Hepatocyte (in vitro differentiated cells): Measurements from ENCODE around the gene TBC1D2. TPM values are rescaled to one million over a fixed set of nuclear protein-coding genes. Genes with fewer than 3 reads are reported as not detected.

ENCODE experiments used
- DNase-seq: peaks from one replicate; pipeline ENCODE4 v3.0.0-alpha.2; 2016; ENCODE audit warnings: low spot score
- H2AFZ ChIP-seq: fragments of 200-600 bp; sonication (generic); 2 replicates; pipeline ENCODE4 v1.6.0; 2016; ENCODE audit warnings: antibody characterized with exemption, mild to moderate bottlenecking
- H3K27ac ChIP-seq: fragments of 200-600 bp; sonication (generic); 2 replicates; pipeline ENCODE4 v1.5.1; 2016; ENCODE audit warnings: mild to moderate bottlenecking
- H3K27me3 ChIP-seq: fragments of 200-600 bp; sonication (generic); 2 replicates; pipeline ENCODE4 v1.6.1; 2016
- H3K36me3 ChIP-seq: fragments of 200-600 bp; sonication (generic); replicated peaks from 2 replicates; pipeline ENCODE4 v1.5.1; 2016; ENCODE audit warnings: low read depth; ENCODE audit not compliant: insufficient read depth
- H3K4me1 ChIP-seq: fragments of 200-600 bp; sonication (generic); 2 replicates; pipeline ENCODE4 v1.5.1; 2016; ENCODE audit warnings: mild to moderate bottlenecking, moderate library complexity; ENCODE audit not compliant: insufficient read depth
- H3K4me2 ChIP-seq: fragments of 200-600 bp; sonication (generic); 2 replicates; pipeline ENCODE4 v1.6.0; 2016
- H3K4me3 ChIP-seq: fragments of 200-600 bp; sonication (generic); 2 replicates; pipeline ENCODE4 v1.5.1; 2016; ENCODE audit warnings: mild to moderate bottlenecking
- H3K79me2 ChIP-seq: fragments of 200-600 bp; sonication (generic); 2 replicates; pipeline ENCODE4 v1.6.0; 2017; ENCODE audit warnings: mild to moderate bottlenecking
- H3K9me2 ChIP-seq: fragments of 200-600 bp; sonication (generic); replicated peaks from 2 replicates; pipeline ENCODE4 v1.6.0; 2017; ENCODE audit warnings: mild to moderate bottlenecking; ENCODE audit not compliant: insufficient read depth
- H3K9me3 ChIP-seq: fragments of 200-600 bp; sonication (generic); 2 replicates; pipeline ENCODE4 v1.5.1; 2016; ENCODE audit warnings: low read depth, mild to moderate bottlenecking
- H4K20me1 ChIP-seq: fragments of 200-600 bp; sonication (generic); 2 replicates; pipeline ENCODE4 v1.6.0; 2016; ENCODE audit warnings: mild to moderate bottlenecking; ENCODE audit not compliant: insufficient read depth, poor library complexity, severe bottlenecking
- CTCF ChIP-seq: fragments of 200-600 bp; sonication (generic); IDR thresholded peaks from 2 replicates; pipeline ENCODE4 v1.5.1; 2016; ENCODE audit warnings: antibody characterized with exemption, mild to moderate bottlenecking; ENCODE audit not compliant: poor library complexity
- EZH2 ChIP-seq: fragments of 200-600 bp; sonication (generic); IDR thresholded peaks from 2 replicates; pipeline ENCODE4 v1.6.1; 2016; ENCODE audit warnings: antibody characterized with exemption, mild to moderate bottlenecking, borderline replicate concordance
- EZH2phosphoT487 ChIP-seq: fragments of 200-600 bp; sonication (generic); IDR thresholded peaks from one replicate; pipeline ENCODE4 v1.6.1; 2018; ENCODE audit warnings: antibody characterized with exemption, mild to moderate bottlenecking, low read depth, moderate library complexity; ENCODE audit not compliant: unreplicated experiment, severe bottlenecking
- WGBS: methylation state at CpG from one replicate; pipeline ENCODE4 v1.1.6; 2016; ENCODE audit warnings: low lambda C conversion rate; ENCODE audit errors: missing lambda C conversion rate; 5-methylcytosine and 5-hydroxymethylcytosine counted together
- polyA plus RNA-seq: library from polyadenylated mRNA; unstranded; fragments of >200 nt; fragmentation: Nextera tagmentation; extraction: Ambion mirVana; gene quantifications from 2 replicates; pipeline ENCODE4 v1.2.1, GENCODE V29; 2016
- total RNA-seq: library from RNA; depleted of rRNA; stranded (reverse); fragments of >200 nt; gene quantifications from 2 replicates; pipeline ENCODE4 v1.2.3, GENCODE V29; 2014

TBC1D2 gene
- total and polyA plus RNA-seq, 2 experiments from 2014 or later = 20.0 to 31.6 TPM

GRCh38 chr9:98184326-98184725, 71.1 kb downstream of the TBC1D2 start:
- no peaks in the 10 kb centered on the region for H3K4me1 ChIP-seq
- no peak overlapping the region for H3K4me3 ChIP-seq
- WGBS = 89% methylated on average over 6 of the region's 6 CpGs
- TF ChIP-seq EZH2phosphoT487 (no peak), CTCF (no peak), EZH2 (no peak)
- no peak for DNase-seq
- H3K27me3 ChIP-seq = no peaks in the 10 kb centered on the region
- H3K36me3 ChIP-seq = no peaks in the 10 kb centered on the region
- H3K27ac ChIP-seq = peak overlapping the region; percentile 40
- peaks cover 71% of the 10 kb centered on the region for H3K79me2 ChIP-seq
- H3K9me2 ChIP-seq = no peaks in the 10 kb centered on the region
- no peak overlapping the region for H2AFZ ChIP-seq
- H3K9me3 ChIP-seq = no peaks in the 10 kb centered on the region
- H4K20me1 ChIP-seq = no peaks in the 10 kb centered on the region
- H3K4me2 ChIP-seq = no peak overlapping the region

GRCh38 chr9:98182889-98183599, 72.4 kb downstream of the TBC1D2 start:
- no peaks in the 10 kb centered on the region for H3K9me3 ChIP-seq
- H3K27me3 ChIP-seq = no peaks in the 10 kb centered on the region
- DNase-seq = peak; percentile 46
- H3K36me3 ChIP-seq = no peaks in the 10 kb centered on the region
- H4K20me1 ChIP-seq = no peaks in the 10 kb centered on the region
- H3K4me3 ChIP-seq = no peak overlapping the region
- H3K4me2 ChIP-seq = no peak overlapping the region
- H3K9me2 ChIP-seq = no peaks in the 10 kb centered on the region
- no peaks in the 10 kb centered on the region for H3K4me1 ChIP-seq
- peak overlapping the region; percentile 90 for H3K27ac ChIP-seq
- TF ChIP-seq EZH2 = no peak
- TF ChIP-seq EZH2phosphoT487 = no peak
- no peak for TF ChIP-seq CTCF
- 79% methylated on average over 9 of the region's 9 CpGs for WGBS
- peaks cover 71% of the 10 kb centered on the region for H3K79me2 ChIP-seq
- H2AFZ ChIP-seq = no peak overlapping the region

- TF ChIP-seq EZH2phosphoT487 (no peak), EZH2 (no peak), CTCF (no peak)
- H3K27me3 ChIP-seq = no peaks in the 10 kb centered on the region
Observed at GRCh38 chr9:98182069-98182820, 73.2 kb downstream of the TBC1D2 start.

More at GRCh38 chr9:98182069-98182820, 73.2 kb downstream of the TBC1D2 start:
- Histone ChIP-seq H3K27ac (peak overlapping the region; percentile 90), H3K79me2 (peaks cover 65% of the 10 kb centered on the region), H3K36me3 (no peaks in the 10 kb centered on the region), H3K4me2 (peak overlapping the region; percentile 44), H2AFZ (no peak overlapping the region), H4K20me1 (no peaks in the 10 kb centered on the region), H3K4me3 (no peak overlapping the region), H3K4me1 (no peaks in the 10 kb centered on the region), H3K9me2 (no peaks in the 10 kb centered on the region), H3K9me3 (no peaks in the 10 kb centered on the region)
- 76% methylated on average over 9 of the region's 9 CpGs for WGBS
- DNase-seq = no peak
